ENCODE data around the gene ATXN7.

Gene ATXN7

DNA sequence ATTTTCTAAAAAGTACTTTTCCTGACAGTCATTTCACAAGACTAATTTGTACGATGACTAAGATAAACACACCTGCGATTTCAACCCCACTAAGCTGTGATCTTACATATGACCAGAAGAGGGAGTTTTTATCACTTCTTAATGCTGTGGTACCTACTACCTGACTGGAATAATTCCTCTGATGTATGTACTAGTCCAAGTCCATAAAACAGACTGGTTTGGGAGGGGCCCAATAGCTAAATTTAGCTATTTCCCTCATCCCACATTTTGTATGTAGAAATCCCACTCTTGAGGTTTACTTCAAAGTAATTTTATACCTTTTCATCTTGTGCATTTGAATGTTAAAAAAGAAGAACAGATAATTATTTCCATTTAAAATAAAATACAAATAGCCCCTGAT, 98.2 kb downstream of the ATXN7 start:
- TF ChIP-seq, protein P1, sequence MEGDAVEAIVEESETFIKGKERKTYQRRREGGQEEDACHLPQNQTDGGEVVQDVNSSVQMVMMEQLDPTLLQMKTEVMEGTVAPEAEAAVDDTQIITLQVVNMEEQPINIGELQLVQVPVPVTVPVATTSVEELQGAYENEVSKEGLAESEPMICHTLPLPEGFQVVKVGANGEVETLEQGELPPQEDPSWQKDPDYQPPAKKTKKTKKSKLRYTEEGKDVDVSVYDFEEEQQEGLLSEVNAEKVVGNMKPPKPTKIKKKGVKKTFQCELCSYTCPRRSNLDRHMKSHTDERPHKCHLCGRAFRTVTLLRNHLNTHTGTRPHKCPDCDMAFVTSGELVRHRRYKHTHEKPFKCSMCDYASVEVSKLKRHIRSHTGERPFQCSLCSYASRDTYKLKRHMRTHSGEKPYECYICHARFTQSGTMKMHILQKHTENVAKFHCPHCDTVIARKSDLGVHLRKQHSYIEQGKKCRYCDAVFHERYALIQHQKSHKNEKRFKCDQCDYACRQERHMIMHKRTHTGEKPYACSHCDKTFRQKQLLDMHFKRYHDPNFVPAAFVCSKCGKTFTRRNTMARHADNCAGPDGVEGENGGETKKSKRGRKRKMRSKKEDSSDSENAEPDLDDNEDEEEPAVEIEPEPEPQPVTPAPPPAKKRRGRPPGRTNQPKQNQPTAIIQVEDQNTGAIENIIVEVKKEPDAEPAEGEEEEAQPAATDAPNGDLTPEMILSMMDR (IDR thresholded peaks at IDR 0.05; ENCODE audit: low read length, missing control alignments) = peak; percentile 76
- DNase-seq (ENCODE audit: low read depth) = peak; percentile 58
- no peak overlapping the region for H3K4me3 ChIP-seq (replicated peaks; ENCODE audit: low read depth, low read length)

DNA sequence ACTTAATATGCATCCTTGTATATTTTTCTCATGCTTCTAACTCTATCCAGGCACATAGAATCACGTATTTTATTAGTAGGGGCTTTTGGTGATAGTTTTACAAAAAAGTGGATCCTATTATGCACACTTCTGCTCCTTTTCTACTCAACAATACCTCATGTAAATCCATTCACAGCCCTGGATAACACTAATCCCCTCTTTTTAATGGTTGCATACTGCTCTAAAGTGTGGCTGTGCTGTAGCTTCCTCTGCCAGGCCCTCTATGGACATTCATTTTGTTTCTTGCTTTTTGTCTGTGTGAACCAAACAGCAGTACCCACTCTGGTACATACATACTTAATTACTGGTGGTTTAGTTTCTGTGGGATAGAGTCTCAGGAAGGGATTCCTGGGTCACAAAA, 99.8 kb downstream of the ATXN7 start:
- TF ChIP-seq, protein P1 (IDR thresholded peaks at IDR 0.05; ENCODE audit: low read length, missing control alignments) = no peak
- no peak for DNase-seq (ENCODE audit: low read depth)
- H3K4me3 ChIP-seq (replicated peaks; ENCODE audit: low read depth, low read length) = no peak overlapping the region

DNA sequence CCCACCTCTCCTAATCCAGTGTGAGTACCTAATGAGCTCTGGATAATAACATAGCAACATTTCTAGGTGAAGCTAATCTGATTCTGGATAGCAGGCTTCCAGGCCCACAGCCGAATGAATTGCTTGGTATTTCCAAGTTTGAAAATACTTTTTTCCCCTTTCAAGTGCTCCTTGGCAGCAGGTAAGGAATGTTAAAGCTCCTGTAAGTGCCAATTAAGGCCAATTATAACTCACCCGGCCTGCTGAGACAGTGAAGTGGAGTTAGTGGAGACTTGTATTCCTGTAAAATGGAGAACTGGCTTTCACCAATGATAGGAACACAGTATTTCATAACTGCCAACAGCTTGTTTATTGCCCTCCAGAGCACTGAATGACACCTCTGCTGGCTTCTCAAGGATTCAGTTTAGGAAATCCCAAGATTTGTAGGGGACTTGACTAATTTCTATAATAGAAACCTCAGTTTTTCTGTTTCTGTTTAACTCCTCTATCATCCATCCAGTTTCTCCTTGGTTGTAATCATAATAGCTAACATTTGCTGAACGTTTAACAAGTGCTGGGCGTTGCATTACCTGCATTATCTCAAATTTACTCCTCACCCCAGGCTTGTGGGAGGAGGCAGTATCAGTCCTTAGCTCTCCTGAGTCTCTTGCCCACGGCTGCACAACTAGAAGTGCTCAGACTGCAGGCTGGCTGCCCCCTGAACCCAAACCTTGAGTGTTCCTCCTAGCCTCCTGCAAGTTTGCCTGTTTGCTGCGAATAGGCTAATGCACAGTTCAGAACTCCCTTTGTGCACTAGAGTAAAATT, 101.2 kb downstream of the ATXN7 start:
- no peak overlapping the region for H3K4me3 ChIP-seq (replicated peaks; ENCODE audit: low read depth, low read length)
- no peak for DNase-seq (ENCODE audit: low read depth)
- TF ChIP-seq, protein P1 (IDR thresholded peaks at IDR 0.05; ENCODE audit: low read length, missing control alignments) = no peak

DNA sequence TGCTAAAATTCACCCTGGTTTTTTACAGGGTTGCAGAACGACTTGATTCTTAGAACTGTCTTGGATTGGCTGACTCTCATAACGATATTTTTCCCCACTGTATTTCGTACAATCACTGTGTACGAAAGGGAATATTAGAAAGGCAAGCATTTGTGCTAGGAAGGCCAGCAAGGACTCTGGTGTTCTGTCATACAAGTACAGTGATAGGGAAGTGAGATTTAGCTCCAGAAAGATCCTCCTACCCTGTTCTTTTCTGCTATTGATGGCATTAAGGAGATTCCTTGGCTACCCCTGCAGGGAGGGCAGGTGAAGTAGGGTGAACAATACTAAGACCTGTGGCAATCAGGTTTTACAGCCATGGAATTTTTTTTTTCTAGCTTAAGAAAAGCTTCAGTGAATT, 102.3 kb downstream of the ATXN7 start:
- TF ChIP-seq, protein P1 (IDR thresholded peaks at IDR 0.05; ENCODE audit: low read length, missing control alignments) = no peak
- H3K4me3 ChIP-seq (replicated peaks; ENCODE audit: low read depth, low read length) = no peak overlapping the region
- no peak for DNase-seq (ENCODE audit: low read depth)

DNA sequence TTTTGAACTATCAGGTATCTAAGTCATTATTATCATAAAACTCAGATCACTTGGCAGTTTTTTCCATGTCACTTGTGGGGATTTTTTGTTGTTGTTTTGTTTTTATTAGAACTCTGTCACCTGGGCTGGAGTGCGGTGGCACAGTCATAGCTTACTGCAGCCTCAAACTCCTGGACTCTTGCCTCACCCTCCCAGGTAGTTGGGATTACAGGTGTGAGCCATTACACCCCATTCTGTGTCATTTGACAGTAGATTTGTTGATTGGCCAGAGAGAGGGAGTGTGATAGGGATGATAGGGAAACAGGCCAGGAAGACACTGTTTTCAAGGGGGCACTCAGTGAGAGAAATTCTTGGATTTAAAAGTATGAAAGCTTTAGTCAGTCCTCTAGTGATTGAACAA, 103.2 kb downstream of the ATXN7 start:
- TF ChIP-seq, protein P1 (IDR thresholded peaks at IDR 0.05; ENCODE audit: low read length, missing control alignments) = no peak
- DNase-seq (ENCODE audit: low read depth) = no peak
- H3K4me3 ChIP-seq (replicated peaks; ENCODE audit: low read depth, low read length) = no peak overlapping the region

DNA sequence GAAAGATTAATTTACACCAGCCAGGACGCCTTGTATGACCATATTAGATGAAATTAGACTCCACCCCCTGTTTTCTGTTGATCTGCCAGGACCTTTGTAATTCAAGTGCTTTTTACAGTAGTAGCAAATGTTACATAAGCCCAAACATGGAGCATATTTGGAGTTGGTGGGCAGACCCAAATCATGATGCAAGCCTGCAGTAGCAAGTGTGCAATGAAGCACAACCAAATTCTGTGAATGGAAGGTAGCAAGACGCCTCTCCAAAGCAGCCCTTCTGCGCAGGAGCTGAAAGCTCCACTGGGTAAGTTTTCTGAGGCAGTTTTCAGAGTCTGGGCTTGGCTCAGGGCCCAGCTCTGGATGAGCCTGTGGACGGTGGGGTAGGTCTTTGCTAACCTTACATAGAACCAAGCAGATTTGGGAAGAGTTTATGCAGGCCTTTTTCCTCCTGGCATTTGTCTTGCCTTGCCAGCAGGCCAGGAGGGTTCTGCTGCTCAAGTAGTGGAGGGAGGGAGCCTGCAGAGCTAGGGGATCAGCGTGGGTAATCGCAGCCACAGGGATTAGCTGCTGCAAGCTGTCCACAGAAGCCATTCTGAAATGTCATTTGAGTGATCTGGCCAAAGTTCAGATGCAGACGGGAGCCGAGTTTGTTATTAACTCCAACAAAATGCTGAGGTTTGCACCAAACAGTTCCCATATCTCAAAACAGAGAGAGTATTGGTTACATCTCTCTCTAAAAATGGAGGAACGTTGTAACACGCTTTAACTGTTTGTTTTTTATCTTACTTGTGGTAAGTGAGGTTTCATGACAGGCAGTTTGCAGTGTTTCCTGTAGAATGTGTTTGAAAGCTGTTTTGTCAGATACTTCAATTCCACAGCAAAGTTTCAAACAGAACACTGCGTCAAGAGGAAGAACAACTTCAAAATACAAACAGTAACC, 104.3 kb downstream of the ATXN7 start:
- TF ChIP-seq, protein P1 (IDR thresholded peaks at IDR 0.05; ENCODE audit: low read length, missing control alignments) = no peak
- peak overlapping the region; percentile 28 for H3K4me3 ChIP-seq (replicated peaks; ENCODE audit: low read depth, low read length)
- DNase-seq (ENCODE audit: low read depth) = peak; percentile 77
